Lower leg skin (tissue), 3 donors: ENCODE data around the gene ATP5F1D.

ENCODE experiments used
- POLR2A ChIP-seq, 2 donors: fragments of 450-650 bp; IDR thresholded peaks; one replicate each; pipeline ENCODE4 v1.6.1; 2016 to 2017; ENCODE audit warnings: antibody characterized with exemption in 2 of 2, mild to moderate bottlenecking in 1 of 2, moderate library complexity in 1 of 2
- TF ChIP-seq, protein P1 (sequence below), 3 donors: fragments of 450-650 bp; IDR thresholded peaks; one replicate each; pipeline ENCODE4 v1.5.1; 2016; ENCODE audit warnings: antibody characterized with exemption in 3 of 3, mild to moderate bottlenecking in 3 of 3, moderate library complexity in 2 of 3

DNA sequence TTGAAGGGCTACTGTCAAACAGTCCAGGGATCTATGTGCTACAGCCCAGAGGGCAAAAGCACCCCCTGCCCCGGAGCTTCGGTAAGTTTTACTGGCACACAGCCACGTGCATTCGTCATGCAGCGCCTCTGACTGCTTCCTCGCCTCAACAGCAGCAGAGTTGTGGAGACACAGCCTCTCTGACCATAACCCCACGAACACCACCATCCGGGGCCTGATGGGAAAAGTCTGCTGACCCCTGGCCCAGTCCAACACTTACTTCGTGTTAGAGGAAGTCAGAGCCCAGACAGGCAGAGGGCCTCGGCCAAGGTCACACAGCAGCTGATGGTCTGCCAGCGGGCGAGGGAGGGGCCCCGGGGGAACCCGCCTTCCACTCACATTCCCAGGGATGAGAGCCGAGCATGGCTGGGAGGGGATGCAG is 8.9 kb upstream of the ATP5F1D start:
- TF ChIP-seq, protein P1, sequence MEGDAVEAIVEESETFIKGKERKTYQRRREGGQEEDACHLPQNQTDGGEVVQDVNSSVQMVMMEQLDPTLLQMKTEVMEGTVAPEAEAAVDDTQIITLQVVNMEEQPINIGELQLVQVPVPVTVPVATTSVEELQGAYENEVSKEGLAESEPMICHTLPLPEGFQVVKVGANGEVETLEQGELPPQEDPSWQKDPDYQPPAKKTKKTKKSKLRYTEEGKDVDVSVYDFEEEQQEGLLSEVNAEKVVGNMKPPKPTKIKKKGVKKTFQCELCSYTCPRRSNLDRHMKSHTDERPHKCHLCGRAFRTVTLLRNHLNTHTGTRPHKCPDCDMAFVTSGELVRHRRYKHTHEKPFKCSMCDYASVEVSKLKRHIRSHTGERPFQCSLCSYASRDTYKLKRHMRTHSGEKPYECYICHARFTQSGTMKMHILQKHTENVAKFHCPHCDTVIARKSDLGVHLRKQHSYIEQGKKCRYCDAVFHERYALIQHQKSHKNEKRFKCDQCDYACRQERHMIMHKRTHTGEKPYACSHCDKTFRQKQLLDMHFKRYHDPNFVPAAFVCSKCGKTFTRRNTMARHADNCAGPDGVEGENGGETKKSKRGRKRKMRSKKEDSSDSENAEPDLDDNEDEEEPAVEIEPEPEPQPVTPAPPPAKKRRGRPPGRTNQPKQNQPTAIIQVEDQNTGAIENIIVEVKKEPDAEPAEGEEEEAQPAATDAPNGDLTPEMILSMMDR (IDR thresholded peaks at IDR 0.05): no peak
- TF ChIP-seq POLR2A (IDR thresholded peaks at IDR 0.05): no peak
